Measurements from ENCODE around the gene PDAP1. TPM values are rescaled to one million over a fixed set of nuclear protein-coding genes. Genes with fewer than 3 reads are reported as not detected.

Gene PDAP1
- total RNA-seq, 1 experiment from 2014 or later = 180 TPM

- no peak overlapping the region for H3K4me3 ChIP-seq
- H2AFZ ChIP-seq = no peak overlapping the region
- H3K9me3 ChIP-seq (ENCODE audit: insufficient read depth, low read depth) = no peaks in the 10 kb centered on the region
- H3K79me2 ChIP-seq (ENCODE audit: low read depth) = no peaks in the 10 kb centered on the region; the same call in 1 of the 2 replicates
- H3K4me1 ChIP-seq (replicated peaks; ENCODE audit: insufficient read depth) = peaks cover 11% of the 10 kb centered on the region
- H4K20me1 ChIP-seq (ENCODE audit: insufficient read depth) = peaks cover 6% of the 10 kb centered on the region; the same call in 1 of the 2 replicates
- H3K4me2 ChIP-seq = no peak overlapping the region
- CTCF ChIA-PET = interaction anchor here (0.7 kb wide), 1 partner anchor 24 kb away, joined by 13 read pairs; no protein-coding TSS in a partner anchor
- H3F3A ChIP-seq (ENCODE audit: insufficient read depth, low read depth) = peaks cover 53% of the 10 kb centered on the region
- no peak for DNase-seq
- H3K36me3 ChIP-seq (ENCODE audit: low read depth) = peaks cover 8% of the 10 kb centered on the region
- no peak for TF ChIP-seq CTCF (conservative IDR thresholded peaks at IDR 0.05)
- TF ChIP-seq EZH2 (IDR thresholded peaks at IDR 0.05; ENCODE audit: low read depth) = no peak
- intact Hi-C loops (cut with micrococcal nuclease; ENCODE audit: unreplicated experiment) = loop anchor here (5.0 to 10.0 kb wide), 2 partner anchors 95 to 712 kb away; partner anchors contain the start of genes MYH16 and ZNF3
- no peaks in the 10 kb centered on the region for H3K9me2 ChIP-seq (ENCODE audit: insufficient read depth)
- BruUV-seq (replicated peaks) = no TSS peak
- POLR2A ChIA-PET (ENCODE audit: unreplicated experiment) = interaction anchor here (0.6 kb wide), 3 partner anchors 186 to 470 kb away, joined by 3 to 12 read pairs (median 7); no protein-coding TSS in a partner anchor
- no peak overlapping the region for H3K27ac ChIP-seq
- no peaks in the 10 kb centered on the region for H3K27me3 ChIP-seq (ENCODE audit: insufficient read depth, low read depth)
Measured at GRCh38 chr7:99369767-99370391, 38.5 kb downstream of the PDAP1 start.

- CTCF ChIA-PET = no interaction called here
- peaks cover 11% of the 10 kb centered on the region for H3K4me1 ChIP-seq (replicated peaks; ENCODE audit: insufficient read depth)
- H3K79me2 ChIP-seq (ENCODE audit: low read depth) = no peaks in the 10 kb centered on the region
- peaks cover 8% of the 10 kb centered on the region for H3K36me3 ChIP-seq (ENCODE audit: low read depth)
- H4K20me1 ChIP-seq (ENCODE audit: insufficient read depth) = peaks cover 6% of the 10 kb centered on the region; the same call in 1 of the 2 replicates
- no peaks in the 10 kb centered on the region for H3K27me3 ChIP-seq (ENCODE audit: insufficient read depth, low read depth)
- TF ChIP-seq EZH2 (IDR thresholded peaks at IDR 0.05; ENCODE audit: low read depth) (no peak), CTCF (conservative IDR thresholded peaks at IDR 0.05) (no peak)
- POLR2A ChIA-PET (ENCODE audit: unreplicated experiment) = interaction anchor here (0.6 kb wide), 1 partner anchor 407 kb away, joined by 3 read pairs; no protein-coding TSS in a partner anchor
- no peaks in the 10 kb centered on the region for H3K9me3 ChIP-seq (ENCODE audit: insufficient read depth, low read depth)
- DNase-seq = no peak
- peaks cover 58% of the 10 kb centered on the region for H3F3A ChIP-seq (ENCODE audit: insufficient read depth, low read depth)
- no peak overlapping the region for H3K4me3 ChIP-seq
- H3K4me2 ChIP-seq = no peak overlapping the region
- no TSS peak for BruUV-seq (replicated peaks)
- no peaks in the 10 kb centered on the region for H3K9me2 ChIP-seq (ENCODE audit: insufficient read depth)
- H3K27ac ChIP-seq = no peak overlapping the region
- intact Hi-C loops (cut with micrococcal nuclease; ENCODE audit: unreplicated experiment) = no loop called here
- H2AFZ ChIP-seq = no peak overlapping the region
Measured at GRCh38 chr7:99368750-99369389, 39.5 kb downstream of the PDAP1 start.

- Histone ChIP-seq H4K20me1 (ENCODE audit: insufficient read depth) (peaks cover 6% of the 10 kb centered on the region), H3K27me3 (ENCODE audit: insufficient read depth, low read depth) (no peaks in the 10 kb centered on the region), H3K4me2 (no peak overlapping the region), H3K9me3 (ENCODE audit: insufficient read depth, low read depth) (no peaks in the 10 kb centered on the region), H3K36me3 (ENCODE audit: low read depth) (peaks cover 8% of the 10 kb centered on the region), H3F3A (ENCODE audit: insufficient read depth, low read depth) (peaks cover 36% of the 10 kb centered on the region), H2AFZ (no peak overlapping the region), H3K27ac (no peak overlapping the region), H3K9me2 (ENCODE audit: insufficient read depth) (no peaks in the 10 kb centered on the region), H3K79me2 (ENCODE audit: low read depth) (no peaks in the 10 kb centered on the region), H3K4me3 (no peak overlapping the region), H3K4me1 (replicated peaks; ENCODE audit: insufficient read depth) (peaks cover 5% of the 10 kb centered on the region)
- intact Hi-C loops (cut with micrococcal nuclease; ENCODE audit: unreplicated experiment) = no loop called here
- ChIA-PET POLR2A (ENCODE audit: unreplicated experiment) (interaction anchor here (0.6 kb wide), 1 partner anchor 9 kb away, joined by 3 read pairs; no protein-coding TSS in a partner anchor), CTCF (no interaction called here)
- BruUV-seq (replicated peaks) = no TSS peak
- DNase-seq = no peak
- no peak for TF ChIP-seq CTCF (conservative IDR thresholded peaks at IDR 0.05)
- TF ChIP-seq EZH2 (IDR thresholded peaks at IDR 0.05; ENCODE audit: low read depth) = no peak
Measured at GRCh38 chr7:99366646-99367045, 41.8 kb downstream of the PDAP1 start.
